Measurements from ENCODE around the gene CDC42BPA. TPM values are rescaled to one million over a fixed set of nuclear protein-coding genes. Genes with fewer than 3 reads are reported as not detected.
A peak's percentile ranks its signal among the peaks of the same experiment; 100 is the strongest.

The CDC42BPA gene
- total and polyA plus RNA-seq, 2 of the 13 experiments (the other 11 are each of a cell fraction or from before 2014, with no cell fraction given) = 6.5 to 16.0 TPM

- 0 out of 2 replicates have a peak, but pooled peaks have one; percentile 33 for TF ChIP-seq ZSCAN31 (CRISPR knock-in tag; IDR thresholded peaks at IDR 0.05; ENCODE audit: low read depth)
- TF ChIP-seq SMC3 (IDR thresholded peaks at IDR 0.05; ENCODE audit: low read length) = no peak
- TF ChIP-seq ZNF772 (CRISPR knock-in tag; IDR thresholded peaks at IDR 0.05) = no peak
- no peak for TF ChIP-seq ZNF83 (CRISPR knock-in tag; IDR thresholded peaks at IDR 0.05; ENCODE audit: borderline replicate concordance)
- TF ChIP-seq ZFP36L2 (CRISPR knock-in tag; IDR thresholded peaks at IDR 0.05) = no peak
- TF ChIP-seq ZNF574 (CRISPR knock-in tag; IDR thresholded peaks at IDR 0.05) = no peak
- 0 out of 4 replicates have a peak, but pooled peaks of 1 of the 2 experiments have one; percentile 33 for TF ChIP-seq HMGXB4 (CRISPR knock-in tag; IDR thresholded peaks at IDR 0.05; ENCODE audit: borderline replicate concordance in 1 of 2, low read depth in 1 of 2)
- no peak for TF ChIP-seq ATF7-NPFF (CRISPR knock-in tag; IDR thresholded peaks at IDR 0.05; ENCODE audit: low read depth)
- no peak for TF ChIP-seq ZNF747 (CRISPR knock-in tag; IDR thresholded peaks at IDR 0.05; ENCODE audit: borderline replicate concordance)
- no peak for TF ChIP-seq ZNF766 (CRISPR knock-in tag; IDR thresholded peaks at IDR 0.05; ENCODE audit: borderline replicate concordance)
- peak; percentile 26 for TF ChIP-seq POLR2G (IDR thresholded peaks at IDR 0.05; ENCODE audit: low read depth, low read length)
- no peak for TF ChIP-seq EZH2 (conservative IDR thresholded peaks at IDR 0.05; ENCODE audit: low read depth, low read length)
- TF ChIP-seq AHDC1 (CRISPR knock-in tag; IDR thresholded peaks at IDR 0.05; ENCODE audit: borderline replicate concordance) = no peak
- TF ChIP-seq GLI4 (CRISPR knock-in tag; IDR thresholded peaks at IDR 0.05; ENCODE audit: borderline replicate concordance) = no peak
- no peak; the same call in 1 of the 2 replicates for TF ChIP-seq PAX8 (CRISPR knock-in tag; IDR thresholded peaks at IDR 0.05; ENCODE audit: borderline replicate concordance)
Observed at GRCh38 chr1:226974544-226975258, 343.6 kb downstream of the CDC42BPA start (continued).
